ENCODE data around the gene INPP5A.

The INPP5A gene

GRCh38 chr10:132543916-132544743, 6.5 kb downstream of the INPP5A start:
- Histone ChIP-seq H3K4me3 (ENCODE audit: low read length in 2 of 2) (peak overlapping the region in 1 of 2 donors; percentile 63), H3K36me3 (ENCODE audit: control insufficient read depth in 2 of 2, insufficient read depth in 2 of 2, low read length in 2 of 2) (peaks cover 0 to 6% of the 10 kb centered on the region in 2 donors), H3K9me3 (ENCODE audit: control insufficient read depth in 2 of 2, low read length in 2 of 2) (no peaks in the 10 kb centered on the region), H3K4me1 (ENCODE audit: control insufficient read depth in 2 of 2, insufficient read depth in 2 of 2, low read length in 2 of 2) (peaks cover 13 to 24% of the 10 kb centered on the region in 2 donors), H3K9ac (ENCODE audit: low read depth in 1 of 2, low read length in 2 of 2) (no peak overlapping the region), H3K27ac (ENCODE audit: low read depth in 2 of 2, low read length in 2 of 2) (no peak overlapping the region), H3K27me3 (ENCODE audit: control insufficient read depth in 2 of 2, insufficient read depth in 2 of 2, low read length in 2 of 2) (no peaks in the 10 kb centered on the region)

- Histone ChIP-seq H3K36me3 (ENCODE audit: control insufficient read depth in 2 of 2, insufficient read depth in 2 of 2, low read length in 2 of 2) (peaks cover 0 to 6% of the 10 kb centered on the region in 2 donors), H3K9ac (ENCODE audit: low read depth in 1 of 2, low read length in 2 of 2) (no peak overlapping the region), H3K27me3 (ENCODE audit: control insufficient read depth in 2 of 2, insufficient read depth in 2 of 2, low read length in 2 of 2) (no peaks in the 10 kb centered on the region), H3K4me1 (ENCODE audit: control insufficient read depth in 2 of 2, insufficient read depth in 2 of 2, low read length in 2 of 2) (peaks cover 7 to 18% of the 10 kb centered on the region in 2 donors), H3K27ac (ENCODE audit: low read depth in 2 of 2, low read length in 2 of 2) (no peak overlapping the region), H3K9me3 (ENCODE audit: control insufficient read depth in 2 of 2, low read length in 2 of 2) (no peaks in the 10 kb centered on the region), H3K4me3 (ENCODE audit: low read length in 2 of 2) (peak overlapping the region in 1 of 2 donors; percentile 63)
Observed at GRCh38 chr10:132544744-132545658, 7.4 kb downstream of the INPP5A start.

GRCh38 chr10:132545659-132546367, 8.2 kb downstream of the INPP5A start:
- peaks cover under 1 to 14% of the 10 kb centered on the region in 2 donors for H3K4me1 ChIP-seq (ENCODE audit: control insufficient read depth in 2 of 2, insufficient read depth in 2 of 2, low read length in 2 of 2)
- H3K27ac ChIP-seq (ENCODE audit: low read depth in 2 of 2, low read length in 2 of 2), result no peak overlapping the region

GRCh38 chr10:132546567-132547420, 9.2 kb downstream of the INPP5A start:
- Histone ChIP-seq H3K36me3 (ENCODE audit: control insufficient read depth in 2 of 2, insufficient read depth in 2 of 2, low read length in 2 of 2) (peaks cover 0 to 6% of the 10 kb centered on the region in 2 donors), H3K9me3 (ENCODE audit: control insufficient read depth in 2 of 2, low read length in 2 of 2) (no peaks in the 10 kb centered on the region), H3K27ac (ENCODE audit: low read depth in 2 of 2, low read length in 2 of 2) (no peak overlapping the region), H3K4me3 (ENCODE audit: low read length in 2 of 2) (no peak overlapping the region), H3K4me1 (ENCODE audit: control insufficient read depth in 2 of 2, insufficient read depth in 2 of 2, low read length in 2 of 2) (peaks cover 0 to 14% of the 10 kb centered on the region in 2 donors), H3K9ac (ENCODE audit: low read depth in 1 of 2, low read length in 2 of 2) (no peak overlapping the region), H3K27me3 (ENCODE audit: control insufficient read depth in 2 of 2, insufficient read depth in 2 of 2, low read length in 2 of 2) (no peaks in the 10 kb centered on the region)

More at GRCh38 chr10:132545659-132546367, 8.2 kb downstream of the INPP5A start:
- no peaks in the 10 kb centered on the region for H3K27me3 ChIP-seq (ENCODE audit: control insufficient read depth in 2 of 2, insufficient read depth in 2 of 2, low read length in 2 of 2)
- no peak overlapping the region for H3K9ac ChIP-seq (ENCODE audit: low read depth in 1 of 2, low read length in 2 of 2)
- no peak overlapping the region for H3K4me3 ChIP-seq (ENCODE audit: low read length in 2 of 2)
- H3K36me3 ChIP-seq (ENCODE audit: control insufficient read depth in 2 of 2, insufficient read depth in 2 of 2, low read length in 2 of 2), result peaks cover 0 to 6% of the 10 kb centered on the region in 2 donors
- no peaks in the 10 kb centered on the region for H3K9me3 ChIP-seq (ENCODE audit: control insufficient read depth in 2 of 2, low read length in 2 of 2)

GRCh38 chr10:132547421-132547861, 9.9 kb downstream of the INPP5A start:
- Histone ChIP-seq H3K4me3 (ENCODE audit: low read length in 2 of 2) (no peak overlapping the region), H3K27ac (ENCODE audit: low read depth in 2 of 2, low read length in 2 of 2) (no peak overlapping the region), H3K9me3 (ENCODE audit: control insufficient read depth in 2 of 2, low read length in 2 of 2) (no peaks in the 10 kb centered on the region), H3K9ac (ENCODE audit: low read depth in 1 of 2, low read length in 2 of 2) (no peak overlapping the region), H3K4me1 (ENCODE audit: control insufficient read depth in 2 of 2, insufficient read depth in 2 of 2, low read length in 2 of 2) (peaks cover 0 to 14% of the 10 kb centered on the region in 2 donors), H3K36me3 (ENCODE audit: control insufficient read depth in 2 of 2, insufficient read depth in 2 of 2, low read length in 2 of 2) (peaks cover 0 to 6% of the 10 kb centered on the region in 2 donors), H3K27me3 (ENCODE audit: control insufficient read depth in 2 of 2, insufficient read depth in 2 of 2, low read length in 2 of 2) (no peaks in the 10 kb centered on the region)

- Histone ChIP-seq H3K4me3 (ENCODE audit: low read length in 2 of 2) (no peak overlapping the region), H3K27me3 (ENCODE audit: control insufficient read depth in 2 of 2, insufficient read depth in 2 of 2, low read length in 2 of 2) (no peaks in the 10 kb centered on the region), H3K9me3 (ENCODE audit: control insufficient read depth in 2 of 2, low read length in 2 of 2) (no peaks in the 10 kb centered on the region), H3K27ac (ENCODE audit: low read depth in 2 of 2, low read length in 2 of 2) (no peak overlapping the region), H3K36me3 (ENCODE audit: control insufficient read depth in 2 of 2, insufficient read depth in 2 of 2, low read length in 2 of 2) (peaks cover 0 to 5% of the 10 kb centered on the region in 2 donors), H3K4me1 (ENCODE audit: control insufficient read depth in 2 of 2, insufficient read depth in 2 of 2, low read length in 2 of 2) (peaks cover 0 to 14% of the 10 kb centered on the region in 2 donors), H3K9ac (ENCODE audit: low read depth in 1 of 2, low read length in 2 of 2) (no peak overlapping the region)
Observed at GRCh38 chr10:132548106-132548823, 10.7 kb downstream of the INPP5A start.

- Histone ChIP-seq H3K27ac (ENCODE audit: low read depth in 2 of 2, low read length in 2 of 2) (no peak overlapping the region), H3K4me3 (ENCODE audit: low read length in 2 of 2) (no peak overlapping the region), H3K4me1 (ENCODE audit: control insufficient read depth in 2 of 2, insufficient read depth in 2 of 2, low read length in 2 of 2) (peaks cover 0 to 14% of the 10 kb centered on the region in 2 donors)
Observed at GRCh38 chr10:132548869-132549268, 11.3 kb downstream of the INPP5A start.

GRCh38 chr10:132549371-132549770, 11.8 kb downstream of the INPP5A start:
- H3K4me3 ChIP-seq (ENCODE audit: low read length in 2 of 2), result no peak overlapping the region
- H3K9ac ChIP-seq (ENCODE audit: low read depth in 1 of 2, low read length in 2 of 2), result no peak overlapping the region

More at GRCh38 chr10:132548869-132549268, 11.3 kb downstream of the INPP5A start:
- no peak overlapping the region for H3K9ac ChIP-seq (ENCODE audit: low read depth in 1 of 2, low read length in 2 of 2)
- H3K27me3 ChIP-seq (ENCODE audit: control insufficient read depth in 2 of 2, insufficient read depth in 2 of 2, low read length in 2 of 2), result no peaks in the 10 kb centered on the region
- H3K36me3 ChIP-seq (ENCODE audit: control insufficient read depth in 2 of 2, insufficient read depth in 2 of 2, low read length in 2 of 2), result peaks cover 0 to under 1% of the 10 kb centered on the region in 2 donors
- H3K9me3 ChIP-seq (ENCODE audit: control insufficient read depth in 2 of 2, low read length in 2 of 2), result no peaks in the 10 kb centered on the region

More at GRCh38 chr10:132549371-132549770, 11.8 kb downstream of the INPP5A start:
- H3K36me3 ChIP-seq (ENCODE audit: control insufficient read depth in 2 of 2, insufficient read depth in 2 of 2, low read length in 2 of 2), result no peaks in the 10 kb centered on the region
- no peak overlapping the region for H3K27ac ChIP-seq (ENCODE audit: low read depth in 2 of 2, low read length in 2 of 2)
- no peaks in the 10 kb centered on the region for H3K27me3 ChIP-seq (ENCODE audit: control insufficient read depth in 2 of 2, insufficient read depth in 2 of 2, low read length in 2 of 2)
- peaks cover 0 to 14% of the 10 kb centered on the region in 2 donors for H3K4me1 ChIP-seq (ENCODE audit: control insufficient read depth in 2 of 2, insufficient read depth in 2 of 2, low read length in 2 of 2)
- H3K9me3 ChIP-seq (ENCODE audit: control insufficient read depth in 2 of 2, low read length in 2 of 2), result no peaks in the 10 kb centered on the region
